NCI-H526 treated with DMSO at 0.1 percent for 48 hours (cell line): ENCODE data around the gene FCER1G.

ENCODE experiments used
- DNase-seq: peaks from one replicate; lab custom pipeline; 2025; lab: John Stamatoyannopoulos, UW

The FCER1G gene

DNA sequence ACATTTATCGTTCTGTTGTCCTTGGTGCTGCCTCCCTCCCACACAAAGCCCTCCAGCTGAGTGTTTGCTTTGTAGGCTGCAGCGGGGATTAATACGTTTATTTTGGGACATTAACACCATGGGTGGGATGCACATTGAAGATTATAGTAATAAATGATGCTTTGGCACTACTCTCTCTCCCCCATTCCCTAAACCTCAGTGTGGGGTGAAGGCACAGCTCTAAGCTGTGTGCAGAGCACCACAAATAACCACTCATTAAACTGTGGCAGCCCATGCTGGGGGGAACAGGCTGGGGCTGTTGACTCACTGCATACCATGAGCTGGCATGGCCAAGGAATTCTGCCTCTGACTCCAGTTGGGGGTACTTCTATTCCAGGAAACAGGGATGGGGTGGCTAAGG is 51.1 kb downstream of the FCER1G start:
- no peak for DNase-seq

DNA sequence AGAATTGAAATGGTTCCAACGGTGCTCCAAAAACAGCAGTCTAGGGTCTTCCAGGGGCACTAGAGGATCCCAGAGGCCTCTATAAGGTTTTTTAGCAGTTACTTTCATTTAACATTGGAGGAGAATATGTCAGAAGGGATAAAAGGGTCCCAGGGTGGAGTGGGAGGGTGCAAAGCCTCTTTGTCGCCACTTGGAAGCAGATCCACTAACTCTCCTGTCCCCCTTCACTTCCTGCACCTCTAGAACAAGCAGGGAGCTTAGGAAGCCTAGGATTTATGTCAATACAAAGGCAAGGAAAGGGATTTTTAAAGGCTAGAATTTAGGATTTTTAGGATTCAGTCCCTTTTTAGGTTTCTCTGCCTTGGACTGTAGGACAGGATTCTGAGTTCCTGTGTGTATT is 51.7 kb downstream of the FCER1G start:
- no peak for DNase-seq

DNA sequence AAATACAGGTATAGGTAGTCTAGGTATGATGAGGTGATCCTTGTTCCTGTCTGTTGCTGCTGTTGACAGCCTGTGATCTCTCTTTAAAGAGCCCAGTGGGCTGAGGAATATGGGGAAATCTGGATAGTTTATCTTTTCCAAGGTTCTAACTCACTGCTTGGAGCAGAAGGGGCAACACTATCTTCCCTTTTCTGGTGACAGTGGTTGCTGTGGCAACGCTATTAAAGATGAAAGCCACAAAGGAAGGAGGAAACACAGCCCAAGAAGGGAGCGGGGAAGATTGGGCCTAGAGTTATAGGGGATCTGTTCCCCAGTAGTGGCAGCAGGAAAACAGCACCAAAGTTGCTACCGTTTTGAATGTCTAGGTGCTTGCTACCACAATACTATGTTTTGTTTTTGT is 52.2 kb downstream of the FCER1G start:
- no peak for DNase-seq
